HG03432 (cell line): ENCODE measurements around the gene CP.
"Not testable (repeated sequence)": the region's sequence is repeated elsewhere in the genome, so short reads cannot be mapped to it uniquely, and the experiment has no call there.

ENCODE experiments used
- ATAC-seq: cut with Tn5 transposase; IDR thresholded peaks from one replicate; pipeline ENCODE4 v1.9.1; 2021; ENCODE audit warnings: mild to moderate bottlenecking, moderate library complexity; ENCODE audit not compliant: unreplicated experiment

CP gene

DNA sequence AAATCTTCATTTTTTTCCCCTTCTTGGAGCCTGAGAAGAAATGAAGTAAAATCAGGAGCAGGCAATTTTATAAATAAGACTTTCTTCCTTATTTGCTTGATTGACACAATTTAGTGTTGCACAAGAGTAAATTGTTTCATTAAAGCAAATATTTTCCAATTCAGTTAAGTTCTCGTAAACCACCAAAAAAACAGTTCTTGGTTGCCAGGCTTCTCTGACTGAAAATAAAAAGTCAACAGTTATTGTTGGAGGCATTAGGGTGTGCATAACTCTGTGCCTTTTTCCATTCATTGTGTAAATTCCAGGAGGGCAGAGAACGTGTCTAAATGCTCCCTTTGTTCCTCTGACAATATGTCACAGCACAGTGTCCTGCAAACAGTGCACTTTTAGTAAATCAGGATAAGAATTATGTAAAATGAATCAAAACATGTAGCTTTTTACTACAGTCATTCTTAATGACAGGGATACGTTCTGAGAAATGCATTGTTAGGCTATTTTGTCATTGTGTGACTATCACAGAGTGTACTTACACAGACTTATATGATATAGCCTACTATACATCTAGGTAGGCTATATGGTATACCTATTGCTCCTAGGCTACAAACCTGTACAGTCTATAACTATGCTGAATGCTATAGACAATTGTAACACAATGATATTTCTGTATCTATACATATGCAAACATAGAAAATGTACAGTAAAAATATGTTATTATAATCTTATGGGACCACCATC lies at the start of gene CP:
CP (minus strand) TSS at position 47 of the 735 bp plus-strand sequence; CDS start at position 10, 37 bp downstream.
- ATAC-seq = no peak

DNA sequence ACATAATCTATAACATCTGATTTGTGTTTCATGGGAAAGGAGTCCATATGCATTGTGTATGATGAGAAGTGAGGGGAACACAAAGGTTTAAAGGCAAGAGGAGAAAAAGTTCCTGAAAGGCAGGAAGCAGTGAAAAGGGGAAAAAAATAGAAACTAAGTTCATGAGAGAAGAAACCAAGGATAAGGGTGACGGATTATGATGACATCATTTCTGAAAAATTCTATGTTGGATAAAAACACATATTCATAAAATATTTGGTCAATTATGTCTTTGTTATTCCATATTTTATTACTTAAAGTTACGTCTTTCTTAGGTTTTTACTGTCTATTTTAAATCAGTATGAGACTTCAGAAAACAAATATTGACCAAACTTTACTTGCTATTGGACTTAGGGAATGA lies 48.6 kb upstream of the CP start:
- ATAC-seq = no peak

DNA sequence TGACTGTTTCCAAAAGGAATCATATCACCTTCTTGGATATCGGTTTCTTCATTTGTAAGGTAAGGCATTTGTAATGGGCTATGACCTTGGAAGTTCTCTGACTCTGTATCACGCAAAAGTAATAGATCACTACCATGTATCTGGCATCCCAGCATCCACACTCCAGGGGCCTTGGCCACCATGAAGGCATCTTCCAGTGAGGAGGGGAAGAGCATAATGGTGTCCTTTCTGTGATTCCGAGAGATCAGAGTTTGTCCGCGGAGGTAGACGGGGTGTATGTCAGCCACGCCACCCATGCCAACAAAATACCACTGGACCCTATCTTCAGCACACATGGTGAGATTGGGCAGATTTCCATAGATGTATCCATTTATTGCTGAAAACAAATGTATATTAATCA lies 48.1 kb upstream of the CP start:
- ATAC-seq = no peak

DNA sequence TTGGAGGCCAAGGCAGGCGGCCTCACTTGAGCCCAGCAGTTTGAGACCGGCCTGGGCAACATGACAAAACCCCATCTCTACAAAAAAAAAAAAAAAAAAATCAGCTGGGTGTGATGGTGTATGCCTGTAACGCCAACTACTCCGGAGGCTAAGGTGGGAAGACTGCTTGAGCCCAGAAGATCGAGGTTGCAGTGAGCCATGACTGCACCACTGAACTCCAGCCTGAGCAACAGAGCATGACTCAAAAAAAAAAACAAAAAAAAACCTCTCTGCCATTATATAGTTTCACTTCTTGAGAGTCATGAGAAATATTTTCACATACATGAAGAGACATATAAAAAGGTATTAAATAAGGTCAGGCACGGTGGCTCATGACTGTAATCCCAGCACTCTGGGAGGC lies 45.9 kb upstream of the CP start:
- peak; percentile 87 for ATAC-seq

DNA sequence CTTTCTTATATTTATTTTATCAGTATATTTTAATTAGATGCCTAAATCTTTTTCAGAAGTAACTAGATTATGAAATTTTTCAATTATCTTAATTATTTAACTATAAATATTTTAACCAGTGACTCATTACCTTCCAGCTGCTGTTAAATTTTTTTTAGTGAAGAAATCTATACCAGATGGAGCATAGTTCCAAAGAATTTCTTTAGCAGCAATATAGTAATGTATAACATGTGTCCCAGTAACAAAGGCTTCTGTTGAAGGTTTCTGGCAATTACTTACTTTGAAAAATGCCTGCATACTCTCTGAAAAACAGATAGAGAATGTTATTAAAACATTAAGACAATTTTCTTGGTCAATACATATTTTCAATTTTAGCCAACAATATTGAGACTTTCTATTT lies 45.1 kb upstream of the CP start:
- no peak for ATAC-seq

DNA sequence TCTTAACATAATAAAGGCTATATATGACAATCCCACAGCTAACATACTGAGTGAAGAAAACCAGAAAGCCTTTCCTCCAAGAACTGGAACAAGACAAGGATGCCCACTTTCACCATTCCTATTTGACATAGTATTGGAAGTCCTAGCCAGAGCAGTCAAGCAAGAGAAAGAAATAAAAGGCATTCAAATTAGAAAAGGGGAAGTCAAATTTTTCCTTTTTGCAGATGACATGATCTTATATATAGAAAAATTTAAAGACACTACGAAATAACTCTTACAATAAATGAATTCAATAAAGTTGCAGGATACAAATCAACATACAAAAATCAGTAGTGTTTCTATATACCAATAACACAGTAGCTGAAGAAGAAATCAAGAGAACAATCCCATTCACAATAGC lies 42.2 kb upstream of the CP start:
- ATAC-seq = no peak

DNA sequence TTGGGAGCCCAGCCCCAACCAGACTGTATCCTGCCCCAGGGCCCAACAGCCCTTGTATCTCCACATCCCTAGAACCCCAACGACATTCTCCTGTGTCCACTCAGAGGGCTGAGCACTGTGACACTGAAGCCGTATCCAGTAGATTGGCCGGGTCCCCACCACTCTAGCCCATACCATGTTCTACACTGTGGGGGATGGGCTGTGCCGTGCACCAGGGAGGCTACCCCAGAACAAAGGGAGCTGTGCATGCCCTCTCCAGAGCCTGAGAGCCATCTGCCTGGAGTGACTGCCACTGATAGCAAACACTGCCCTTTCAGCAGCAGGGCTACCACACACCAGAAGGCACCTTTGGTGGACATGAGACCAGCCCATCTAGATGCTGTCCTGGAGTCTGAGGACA lies 37.1 kb upstream of the CP start:
- no peak for ATAC-seq

DNA sequence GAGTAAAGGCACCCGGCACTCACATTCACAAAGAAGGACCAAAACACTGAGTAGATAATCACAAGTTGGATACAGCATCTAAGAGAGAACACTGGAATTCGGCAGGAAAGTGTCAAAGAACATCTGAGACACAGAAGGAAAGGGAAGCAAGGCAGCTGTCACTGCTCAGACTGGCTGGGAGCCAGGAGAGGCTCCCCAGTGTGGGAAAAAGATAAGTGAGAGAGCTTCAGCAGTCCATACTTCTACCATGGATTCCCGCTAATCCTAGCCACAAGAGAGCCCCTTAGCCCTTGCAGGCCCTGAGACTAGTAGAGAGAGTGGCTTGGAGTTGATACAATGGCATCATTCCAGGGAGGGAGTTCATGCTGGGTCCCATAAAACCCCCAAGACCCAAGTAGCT lies 36.7 kb upstream of the CP start:
- no peak for ATAC-seq

DNA sequence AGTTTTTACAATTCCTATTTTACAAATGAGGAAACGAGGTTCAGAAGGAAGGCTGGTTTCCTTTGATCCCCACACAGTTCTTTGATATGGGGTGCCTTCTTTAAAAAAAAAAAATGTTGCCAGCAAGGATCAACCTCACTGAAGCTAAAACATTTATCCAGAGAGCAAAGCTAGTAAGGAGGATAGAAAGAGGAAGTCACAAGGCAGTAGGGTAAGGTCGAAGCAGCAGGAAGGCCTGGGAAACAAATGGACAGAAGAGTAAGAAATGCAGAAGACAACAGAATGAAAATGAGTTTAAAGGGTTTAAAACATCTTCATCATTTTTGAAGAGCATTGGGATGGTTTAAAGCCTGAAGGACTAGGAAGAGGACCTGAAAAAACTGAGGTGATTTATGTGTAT lies 30.6 kb upstream of the CP start:
- ATAC-seq = no peak

DNA sequence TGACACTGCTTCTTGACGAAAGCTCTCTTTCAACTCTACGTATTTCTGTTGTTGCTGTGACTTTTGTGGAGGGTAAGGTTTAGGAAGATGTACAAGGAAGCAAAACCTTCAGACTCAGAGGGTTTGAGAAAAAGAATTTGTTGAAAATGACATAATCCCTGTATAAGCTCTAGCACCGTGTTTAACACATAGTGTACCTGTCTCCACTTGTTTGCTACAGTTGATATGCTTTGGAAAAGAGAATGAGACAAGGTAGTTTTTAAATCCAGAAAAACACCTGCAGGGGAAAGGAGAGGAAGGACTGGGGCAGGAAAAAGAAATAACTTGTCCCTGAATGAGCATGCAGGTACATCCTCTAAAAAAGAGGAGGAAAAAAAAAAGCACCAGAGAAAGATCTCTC lies 29.6 kb upstream of the CP start:
- ATAC-seq = no peak

DNA sequence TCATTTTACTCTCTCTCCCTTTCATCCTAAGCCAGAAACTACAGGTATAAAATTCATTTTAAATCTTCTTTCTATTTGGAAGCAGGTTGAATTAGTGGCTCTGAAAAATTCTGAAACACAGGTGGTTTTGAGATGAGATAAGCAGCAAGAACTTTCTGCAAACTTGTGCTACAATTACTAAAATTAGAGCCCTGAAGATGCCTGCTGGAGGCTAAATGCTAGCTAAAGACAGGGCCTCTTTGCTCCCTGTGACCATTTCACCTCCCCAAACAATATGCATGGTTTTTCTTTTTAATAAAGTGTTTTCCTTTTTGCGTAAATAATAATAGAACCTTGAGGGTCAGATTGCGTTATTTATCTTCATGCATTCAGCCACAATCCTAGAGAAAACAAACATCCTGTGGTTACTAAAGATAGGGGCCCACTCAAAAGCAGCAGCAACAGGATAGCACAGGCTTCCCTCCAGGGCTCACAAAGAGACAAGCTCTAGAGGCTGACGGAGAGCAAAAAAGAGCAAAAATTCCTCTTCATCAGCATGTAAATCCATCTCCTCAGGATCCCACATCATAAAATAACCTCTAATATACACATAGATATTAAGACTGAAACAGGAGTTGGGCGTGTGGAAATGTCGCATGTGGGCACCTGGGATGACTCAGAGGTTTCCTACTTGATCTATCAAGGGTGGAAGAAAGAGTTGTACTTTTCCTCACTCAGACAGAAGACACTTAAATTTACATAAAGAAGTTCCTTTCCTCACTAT lies 26.5 kb upstream of the CP start:
- peak; percentile 57 for ATAC-seq

DNA sequence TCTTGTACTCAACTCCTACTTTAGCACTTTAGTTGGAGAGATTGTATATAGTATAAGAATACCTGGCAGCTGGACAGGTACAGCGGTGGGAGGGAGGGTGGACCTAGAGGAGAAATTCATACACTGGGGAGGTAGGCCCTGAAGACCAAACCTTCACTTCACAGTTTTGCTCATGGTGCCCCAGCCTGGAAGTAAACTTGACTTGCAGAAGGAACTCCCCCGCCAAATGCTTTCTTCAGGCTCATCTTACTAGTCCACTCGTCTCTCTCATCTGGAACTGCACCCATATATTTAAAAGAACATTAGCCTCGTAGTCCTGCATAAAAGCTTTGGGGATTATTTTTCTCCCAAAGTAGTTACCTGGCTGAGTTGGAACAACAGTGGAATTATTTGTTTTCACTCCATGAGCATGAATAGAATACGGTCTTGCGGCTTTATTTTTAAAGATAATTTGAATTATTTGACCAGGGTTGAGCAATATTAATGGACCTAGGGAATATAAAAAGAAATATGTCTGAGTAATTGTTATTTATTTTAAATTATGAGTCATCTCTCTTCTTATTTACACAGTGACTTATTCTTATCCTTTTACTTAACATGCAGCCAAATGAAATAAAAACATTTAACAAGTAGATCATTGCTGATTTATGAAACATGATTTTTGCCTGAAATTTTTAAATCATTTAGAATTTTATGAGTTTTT lies 25.5 kb upstream of the CP start:
- ATAC-seq = no peak

DNA sequence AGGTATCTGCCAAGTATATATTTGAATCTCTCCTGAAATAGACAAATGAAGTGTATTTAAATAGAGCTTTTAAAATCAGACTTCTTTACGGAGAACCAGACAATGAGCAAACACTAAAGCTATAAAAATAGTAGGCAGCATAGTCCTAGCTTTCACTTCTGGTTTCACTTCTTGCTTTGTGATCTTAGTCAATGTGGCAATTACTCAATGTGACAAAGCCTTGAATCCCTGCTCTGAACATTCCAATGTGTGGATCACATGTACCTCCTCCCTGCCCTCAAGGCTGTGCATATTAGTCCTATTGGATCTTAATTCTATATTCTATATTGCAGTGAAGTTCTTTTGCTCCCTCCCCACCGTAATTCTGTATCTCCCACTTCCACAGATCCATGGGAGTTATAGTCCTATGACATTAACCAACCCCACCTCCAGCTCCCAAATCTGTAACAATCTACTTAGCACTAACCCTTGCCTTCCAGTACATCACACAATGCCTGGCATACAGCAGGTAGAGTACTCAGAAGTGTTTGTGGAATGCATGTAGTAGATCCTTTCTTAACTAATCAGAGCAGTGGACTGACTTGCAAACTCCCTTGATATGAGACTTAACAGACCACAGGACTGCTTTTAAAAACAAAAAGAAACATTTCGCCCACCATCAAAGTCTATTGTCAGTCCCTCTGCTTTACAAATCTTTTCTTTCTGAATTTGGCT lies 24.3 kb upstream of the CP start:
- ATAC-seq = peak; percentile 79

DNA sequence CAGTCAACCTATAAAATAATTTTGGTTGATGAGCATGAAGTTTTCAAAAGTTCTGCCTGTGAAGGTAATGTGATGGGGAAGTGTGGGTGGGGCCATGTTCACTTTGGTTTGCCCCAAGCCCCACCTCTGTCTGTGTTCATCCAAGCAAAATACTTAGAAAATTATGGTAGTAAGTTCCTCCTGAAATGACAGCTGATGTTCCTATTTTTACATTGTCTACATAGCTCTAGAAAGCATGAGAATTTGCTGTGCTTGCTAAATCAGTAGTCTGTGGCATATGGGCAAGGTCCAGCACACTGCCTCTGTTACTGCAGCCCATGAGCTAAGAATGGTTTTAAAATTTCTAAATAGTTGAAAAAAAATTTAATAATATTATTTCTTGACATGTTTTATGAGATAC lies 21.9 kb upstream of the CP start:
- peak; percentile 40 for ATAC-seq

DNA sequence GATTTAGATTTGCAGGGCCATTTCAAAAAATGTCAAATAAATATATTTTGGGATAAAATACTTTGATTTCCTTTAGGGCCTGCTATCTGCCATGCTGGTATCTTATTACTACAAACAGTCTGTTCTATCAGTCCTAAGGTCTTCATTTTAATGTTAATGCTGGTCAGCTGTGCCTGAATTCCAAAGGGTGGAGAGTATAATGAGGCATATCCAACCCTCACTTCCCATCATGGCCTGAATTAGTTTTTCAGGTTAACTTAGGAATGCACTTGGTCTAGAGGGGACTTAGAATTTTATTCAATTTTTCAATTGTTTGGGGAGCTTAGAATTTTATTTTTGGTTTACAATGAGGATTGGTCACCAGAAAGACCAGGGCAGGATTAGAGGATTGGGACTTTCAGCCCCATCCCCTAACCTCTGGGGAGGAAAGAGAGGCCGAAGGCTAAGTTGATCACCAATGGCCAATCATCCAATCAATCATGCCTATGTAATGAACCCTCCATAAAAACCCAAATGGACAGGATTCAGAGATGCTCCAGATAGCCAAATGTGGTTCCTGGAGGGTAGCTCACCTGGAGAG lies 17.8 kb upstream of the CP start:
- ATAC-seq = no peak

DNA sequence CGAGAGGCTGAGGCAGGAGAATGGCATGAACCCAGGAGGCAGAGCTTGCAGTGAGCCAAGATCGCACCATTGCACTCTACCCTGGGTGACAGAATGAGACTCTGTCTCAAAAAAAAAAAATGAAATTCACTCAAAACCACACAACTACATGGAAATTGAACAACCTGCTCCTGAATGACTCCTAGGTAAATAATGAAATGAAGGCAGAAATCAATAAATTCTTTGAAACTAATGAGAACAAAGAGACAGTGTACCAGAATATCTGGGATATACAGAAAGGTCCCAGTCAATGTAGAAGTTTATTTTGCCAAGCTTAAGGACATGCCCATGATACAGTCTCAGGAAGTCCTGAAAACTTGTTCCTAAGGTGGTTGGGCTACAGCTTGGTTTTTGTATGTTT lies 16.6 kb upstream of the CP start:
- not testable (repeated sequence) for ATAC-seq

DNA sequence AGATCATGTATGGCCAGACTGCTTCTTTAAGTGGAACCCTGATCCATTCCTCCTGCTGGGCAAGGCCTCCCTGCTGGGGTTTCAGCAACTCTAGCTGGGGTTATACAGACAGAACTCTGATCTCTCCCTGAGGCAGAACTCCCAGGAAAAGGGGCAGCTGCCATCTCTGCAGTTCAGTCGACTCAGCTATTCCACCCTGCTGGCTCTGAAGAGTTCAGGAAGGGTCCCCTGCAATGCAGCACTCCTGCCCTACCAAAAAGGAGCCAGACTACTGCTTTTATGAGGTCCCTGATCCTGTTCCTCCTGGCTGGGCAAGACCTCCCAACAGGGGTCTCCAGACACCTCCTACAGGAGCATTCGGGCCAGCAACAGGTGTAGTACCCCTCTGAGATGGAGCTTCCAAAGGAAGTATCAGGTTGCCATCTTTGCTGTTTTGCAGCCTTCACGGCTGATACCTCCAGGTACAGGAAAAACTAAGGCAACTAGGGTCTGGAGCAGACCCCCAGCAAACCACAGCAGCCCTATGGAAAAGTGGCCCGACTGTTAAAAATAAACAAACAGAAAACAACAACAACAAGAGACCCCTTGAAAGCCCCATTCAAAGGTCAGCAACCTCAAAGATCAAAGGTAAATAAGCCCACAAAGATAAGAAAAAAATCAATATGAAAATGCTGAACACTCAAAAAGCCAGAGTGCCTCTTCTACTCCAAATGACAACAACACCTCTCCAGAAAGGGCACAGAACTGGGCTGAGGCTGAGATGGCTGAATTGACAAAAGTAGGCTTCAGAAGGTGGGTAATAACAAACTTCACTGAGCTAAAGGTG lies 14.2 kb upstream of the CP start:
- no peak for ATAC-seq

DNA sequence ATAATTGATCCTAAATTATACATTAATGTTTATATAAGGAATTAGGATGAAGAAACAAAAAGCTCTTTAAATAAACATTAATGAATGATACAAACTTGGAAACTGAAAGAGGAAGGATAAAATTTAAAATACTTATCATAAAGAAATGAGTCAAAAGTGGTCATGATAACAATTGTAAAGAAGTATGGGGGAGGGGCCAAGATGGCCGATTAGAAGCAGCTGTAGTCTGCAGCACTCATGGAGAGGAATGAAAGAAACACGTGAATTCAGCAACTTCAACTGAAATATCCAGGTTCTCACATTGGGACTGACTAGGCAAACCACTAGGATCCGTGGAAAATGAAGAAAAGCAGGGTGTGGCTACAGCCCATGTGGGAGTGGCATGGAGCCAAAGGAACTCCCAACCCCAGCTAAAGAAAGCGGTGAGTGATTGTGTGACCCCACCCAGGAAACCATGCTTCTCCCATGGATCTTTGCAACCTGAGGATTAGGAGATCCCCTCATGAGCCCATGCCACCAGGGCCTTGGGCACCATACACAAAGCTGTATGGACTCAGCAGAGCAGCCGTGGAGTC lies 13.1 kb upstream of the CP start:
- no peak for ATAC-seq

DNA sequence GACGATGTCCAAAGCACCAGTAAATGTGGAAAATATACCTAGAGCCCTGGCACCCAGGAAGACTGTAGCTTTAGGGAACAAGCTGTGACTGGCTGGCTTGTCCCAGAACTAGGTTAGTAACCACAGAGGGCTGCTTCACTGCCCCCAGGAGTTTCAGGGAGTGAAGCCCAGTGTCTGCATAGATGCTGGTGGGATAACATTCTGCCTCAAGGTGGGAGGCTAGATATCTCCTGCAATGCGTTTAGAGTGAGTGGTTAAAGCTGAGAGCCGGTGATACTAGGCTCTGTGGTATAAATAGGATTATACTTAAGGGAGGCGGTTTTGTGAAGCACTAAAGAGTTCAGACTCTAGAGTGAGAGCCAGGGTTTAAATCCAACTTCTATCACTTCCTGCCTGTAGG lies 11.7 kb upstream of the CP start:
- no peak for ATAC-seq

DNA sequence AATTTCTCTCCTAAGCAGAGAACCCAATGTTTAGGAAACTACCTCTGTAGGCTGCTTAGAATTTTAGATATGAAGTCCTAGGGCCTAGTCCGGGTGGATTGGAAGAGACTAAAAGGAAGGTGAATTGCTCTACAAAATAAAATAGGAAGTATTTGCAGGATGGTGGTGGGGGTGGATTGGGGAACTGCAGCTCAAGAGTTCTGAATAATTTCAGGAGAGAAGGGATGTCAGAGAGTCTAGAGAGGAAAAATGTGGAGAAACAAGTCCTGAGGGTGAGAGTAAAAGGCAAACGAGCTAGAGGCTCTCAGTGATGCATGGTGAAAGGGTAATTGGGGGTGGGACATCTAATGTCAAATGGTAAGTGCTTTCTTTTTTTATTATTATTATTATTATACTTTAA lies 10.2 kb upstream of the CP start:
- ATAC-seq = no peak
